Fibroblast of upper back skin (primary cell): ENCODE data around the gene SORCS1.

Experiments
- DNase-seq: peaks from one replicate; pipeline ENCODE4 v3.0.0-alpha.2; 2013

Gene SORCS1

DNA sequence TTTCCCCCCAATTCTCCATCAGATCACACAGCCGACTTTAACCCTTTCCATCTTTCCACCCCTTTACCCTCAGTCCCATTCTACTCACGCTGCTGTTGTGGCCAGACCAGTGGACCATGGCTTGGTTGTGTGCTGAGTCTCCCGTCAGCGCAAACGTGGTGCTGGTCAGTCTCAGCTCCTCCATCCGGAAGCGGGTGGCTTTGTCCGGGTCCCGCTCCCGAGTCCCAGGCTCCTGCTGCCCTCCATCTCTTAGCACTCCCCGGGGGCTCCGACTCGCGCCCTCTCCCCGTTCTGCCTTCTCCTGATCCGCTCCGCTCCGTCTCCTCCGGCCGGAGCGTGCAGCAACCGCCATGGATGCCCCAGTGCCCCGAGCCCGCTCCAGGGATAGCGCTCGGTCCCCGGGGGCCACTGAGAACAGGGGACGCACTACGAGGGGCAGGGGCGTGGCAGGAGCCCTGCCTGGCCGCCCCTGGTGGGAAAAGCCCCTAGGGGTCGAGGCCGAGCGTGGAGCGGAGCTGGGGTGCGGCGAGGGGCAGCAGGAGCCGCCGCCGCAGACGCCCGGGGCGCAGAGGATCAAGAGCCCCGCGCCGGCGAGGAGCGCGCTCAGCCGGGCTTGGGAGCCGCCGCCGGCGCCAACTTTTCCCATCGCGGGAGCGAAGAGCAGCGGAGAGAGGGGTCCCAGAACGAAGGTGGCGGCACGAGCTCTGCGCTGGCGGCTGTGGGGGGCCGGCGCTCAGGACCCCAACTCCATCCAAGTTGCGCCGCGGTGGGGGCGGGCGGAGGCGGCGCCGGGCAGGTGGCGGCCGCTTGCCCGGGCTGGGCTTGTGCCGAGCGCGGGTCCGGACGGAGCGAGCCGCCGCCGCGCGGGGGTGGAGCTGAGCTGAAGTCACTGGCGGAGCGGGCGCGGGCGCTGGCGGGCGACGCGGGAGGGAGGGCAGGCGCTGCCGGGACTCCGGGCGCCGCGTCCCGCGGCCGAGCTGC is at the start of gene SORCS1:
TSS of gene SORCS1 (minus strand) at position 826 of the 981 bp plus-strand sequence.
- DNase-seq = no peak

DNA sequence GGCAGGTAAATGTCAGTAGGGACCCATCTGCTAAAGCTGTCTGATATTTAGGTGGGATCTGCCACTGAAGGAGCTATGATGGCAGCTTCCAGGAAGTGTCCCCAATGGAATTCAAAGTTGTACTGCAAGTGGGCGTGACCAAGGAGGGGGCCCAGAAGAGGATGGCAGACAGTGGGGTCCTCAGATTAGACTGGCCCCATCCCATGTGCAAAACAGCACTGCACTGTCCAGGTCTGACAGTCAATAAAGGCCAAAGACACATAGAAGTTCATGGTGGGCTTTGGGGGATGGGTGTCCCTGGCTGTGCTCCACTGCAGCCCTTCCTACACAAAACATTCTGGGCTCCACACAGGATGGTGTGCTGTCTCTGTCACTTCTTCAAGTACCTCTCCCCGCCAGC is 49.8 kb upstream of the SORCS1 start:
- no peak for DNase-seq

DNA sequence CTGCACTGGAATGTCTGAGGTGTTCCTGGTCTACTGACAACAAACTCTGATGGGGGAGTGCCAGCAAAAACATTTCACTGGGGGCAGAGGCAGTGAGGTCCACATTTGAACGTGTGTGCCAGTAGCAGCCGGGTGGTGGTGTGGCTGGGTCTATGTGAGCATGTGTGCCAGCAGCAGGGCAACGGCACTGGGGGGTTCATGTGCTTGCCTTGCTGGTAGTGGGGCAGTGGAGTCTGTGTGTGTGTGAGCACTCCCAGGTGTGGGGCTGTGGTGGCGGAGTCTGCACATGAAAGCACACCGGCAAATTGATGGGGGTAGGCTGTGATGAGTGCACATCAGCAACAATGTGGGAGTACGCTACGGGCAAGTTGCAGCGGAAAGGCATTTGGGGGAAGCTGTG is 49.4 kb upstream of the SORCS1 start:
- no peak for DNase-seq

DNA sequence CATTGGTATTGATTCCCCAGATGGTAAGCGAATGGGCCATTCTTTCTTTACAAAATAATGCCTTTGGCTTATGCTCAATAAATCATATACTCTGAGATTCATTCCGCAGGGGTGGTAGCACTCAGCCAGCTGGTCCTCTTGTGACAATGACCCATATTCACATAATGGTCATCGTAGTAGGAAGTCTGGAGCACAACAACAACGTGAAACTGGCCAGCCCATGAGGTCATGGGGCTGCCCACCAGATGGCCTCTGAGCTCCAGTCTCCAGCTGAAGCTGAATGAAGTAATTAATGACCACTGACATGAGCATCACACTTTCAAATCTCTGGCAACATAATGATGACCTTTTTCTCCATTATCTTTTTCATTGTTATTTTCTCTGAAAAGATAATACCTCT is 42.3 kb upstream of the SORCS1 start:
- no peak for DNase-seq

DNA sequence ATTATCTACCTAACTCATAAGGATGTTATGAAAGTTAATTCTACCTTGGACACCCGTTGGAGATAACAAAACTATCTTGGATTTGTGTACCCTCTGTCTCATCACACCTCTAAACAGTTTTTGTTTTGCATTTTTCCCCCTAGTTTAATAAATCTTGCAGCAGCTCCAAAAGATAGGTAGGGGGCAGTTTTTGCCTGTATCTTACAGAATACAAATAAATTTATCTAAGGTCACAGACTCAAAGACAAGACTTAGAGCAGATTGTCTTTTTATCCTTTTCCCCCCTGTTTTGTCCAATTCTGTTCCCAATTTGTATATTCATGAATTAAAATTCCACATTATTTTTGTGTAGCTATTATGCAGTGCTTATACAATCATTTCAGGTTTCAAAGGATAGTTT is 5.0 kb upstream of the SORCS1 start:
- no peak for DNase-seq

DNA sequence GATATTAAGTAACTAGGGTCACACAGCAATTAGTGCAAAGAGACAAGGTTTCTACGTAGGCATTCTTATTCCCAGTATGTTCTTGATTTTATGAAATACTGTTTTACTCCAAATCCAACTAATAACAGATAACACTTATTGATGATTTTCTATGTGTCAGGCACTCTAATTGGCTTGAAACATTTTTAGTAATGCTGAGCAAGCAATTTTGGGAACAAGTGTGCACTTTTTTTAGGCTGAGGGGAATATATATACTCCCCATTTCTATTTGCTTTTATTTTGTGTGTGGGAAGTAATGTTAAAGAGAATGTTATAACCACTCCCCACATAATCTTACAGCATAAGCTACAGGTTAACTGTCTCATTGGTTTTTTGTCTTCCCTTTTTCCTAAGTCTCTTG is 4.2 kb upstream of the SORCS1 start:
- no peak for DNase-seq

DNA sequence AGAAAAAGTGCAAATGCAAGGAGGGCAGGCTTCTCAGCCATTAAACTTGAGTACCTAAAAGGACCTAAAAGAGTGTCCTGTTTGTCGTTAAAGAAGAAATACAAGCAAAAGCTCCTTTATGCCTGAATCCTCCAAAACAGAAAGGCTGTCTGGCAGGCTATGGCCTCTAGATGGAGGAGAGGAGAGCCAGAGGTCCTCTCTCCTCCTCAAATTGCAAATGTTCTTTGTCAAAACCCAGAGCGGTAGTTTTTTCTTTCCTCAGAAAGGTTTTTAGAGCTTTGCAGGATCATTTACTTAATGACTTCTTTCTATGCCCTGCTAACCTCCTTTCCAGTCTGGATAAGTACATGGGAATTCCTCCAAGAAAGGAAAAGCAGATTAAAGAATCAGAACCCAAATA is 1.9 kb upstream of the SORCS1 start:
- no peak for DNase-seq

DNA sequence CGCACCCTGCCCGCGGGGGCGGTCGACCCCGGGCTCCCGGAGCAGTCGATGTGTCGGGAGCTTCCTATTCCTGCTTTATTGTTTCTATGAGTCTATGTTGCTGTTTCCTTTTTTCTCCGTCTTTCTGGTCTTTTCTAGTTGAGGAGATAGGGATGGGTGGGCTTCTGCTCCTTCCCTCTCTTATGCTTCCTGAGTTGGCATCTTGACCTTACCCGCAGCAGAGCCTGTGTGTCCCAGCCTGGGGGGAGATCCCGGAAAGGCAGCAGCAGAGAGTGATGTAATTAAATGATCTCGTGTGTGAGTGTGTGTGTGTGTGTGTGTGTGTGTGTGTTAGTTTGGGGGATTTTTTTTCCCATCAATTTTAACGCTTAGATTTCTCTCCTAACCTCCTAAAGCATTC is 486 bp upstream of the SORCS1 start:
- DNase-seq = no peak

DNA sequence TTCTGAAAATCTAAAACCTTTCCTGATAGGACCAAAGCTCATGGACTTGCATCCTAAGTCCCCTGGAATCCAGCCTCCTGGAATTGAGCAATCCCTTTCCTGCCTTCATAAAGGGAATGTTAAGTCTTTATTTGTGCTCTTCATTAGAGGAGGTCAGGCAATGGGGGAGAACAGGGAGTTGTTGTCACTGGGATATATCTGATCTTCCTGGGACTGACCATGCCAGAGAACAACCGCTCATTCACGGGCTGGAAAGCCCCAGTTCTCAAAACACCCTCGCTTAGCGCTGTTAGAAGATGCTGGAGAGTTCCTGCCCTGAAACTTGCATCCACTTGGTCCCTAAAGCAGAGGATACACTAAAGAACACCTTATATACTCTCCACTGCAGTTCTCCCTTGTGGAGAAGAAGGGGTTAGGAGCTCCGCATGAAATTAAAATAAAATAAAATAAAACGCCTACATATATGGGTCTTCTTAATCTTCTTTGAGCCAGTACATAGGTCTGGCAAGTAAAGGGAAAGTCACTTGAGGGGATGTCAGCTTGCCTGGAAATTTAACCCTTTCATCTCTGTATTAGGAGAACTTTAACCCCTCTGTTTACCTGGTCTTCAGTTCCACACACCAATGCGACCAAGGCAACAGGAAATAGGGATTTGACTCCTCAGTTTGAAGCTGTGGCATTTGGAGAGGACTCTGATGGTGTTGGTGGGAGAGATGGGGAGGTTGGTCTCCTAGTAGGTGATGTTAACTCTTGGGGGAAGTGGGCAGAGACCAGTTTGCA is 1.2 kb downstream of the SORCS1 start:
- no peak for DNase-seq

DNA sequence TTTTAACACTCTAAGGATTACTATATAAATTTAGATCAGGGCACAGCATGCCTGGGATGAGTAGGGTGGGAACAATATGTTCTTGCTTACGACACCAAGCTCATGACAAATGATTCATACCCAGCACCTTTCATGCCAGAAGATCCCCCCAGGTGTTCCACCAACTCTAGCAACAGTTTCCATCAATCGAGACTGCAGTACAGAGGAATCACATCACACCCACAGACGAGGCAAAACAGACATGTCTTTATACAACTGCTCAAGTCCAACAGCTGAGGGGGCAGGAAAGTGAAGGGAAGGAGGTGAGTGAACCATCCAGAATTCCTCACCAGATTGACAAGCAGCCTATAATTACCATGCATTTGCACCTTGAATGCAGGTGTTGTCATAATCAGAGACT is 3.6 kb downstream of the SORCS1 start:
- DNase-seq = no peak

DNA sequence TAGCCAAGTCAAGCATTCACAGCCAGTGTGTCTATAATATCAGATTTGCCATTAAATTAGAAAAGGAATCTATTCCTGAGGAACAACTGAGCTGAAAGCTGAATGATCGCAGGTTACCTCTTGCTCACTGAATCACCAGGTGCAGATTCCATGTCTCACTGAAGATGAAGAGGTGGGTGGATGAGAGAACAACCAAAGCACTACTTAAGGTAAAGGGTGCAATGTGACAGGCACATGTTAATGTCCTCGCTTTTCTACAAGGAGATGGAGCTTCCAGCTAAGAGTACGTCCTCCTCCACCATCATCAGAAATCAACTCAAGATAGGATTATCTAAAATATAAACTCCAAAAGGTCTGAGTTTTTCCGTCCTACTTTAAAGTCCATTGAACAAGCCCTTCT is 4.6 kb downstream of the SORCS1 start:
- no peak for DNase-seq

DNA sequence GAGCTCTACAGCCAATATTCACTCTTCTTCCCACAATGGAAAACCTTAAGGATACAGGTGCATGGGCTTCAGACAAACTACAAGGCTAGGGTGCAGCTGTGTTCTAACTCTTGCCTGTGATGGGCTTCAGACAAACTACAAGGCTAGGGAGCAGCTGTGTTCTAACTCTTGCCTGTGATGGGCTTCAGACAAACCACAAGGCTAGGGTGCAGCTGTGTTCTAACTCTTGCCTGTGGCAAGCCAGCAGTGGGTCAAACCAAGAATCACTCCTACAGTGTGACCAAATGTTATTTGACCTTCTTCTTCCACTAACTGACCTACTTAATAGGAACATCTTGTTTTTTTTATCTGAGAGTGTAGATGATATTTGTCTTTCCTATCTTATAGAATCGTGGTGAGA is 7.4 kb downstream of the SORCS1 start:
- no peak for DNase-seq

DNA sequence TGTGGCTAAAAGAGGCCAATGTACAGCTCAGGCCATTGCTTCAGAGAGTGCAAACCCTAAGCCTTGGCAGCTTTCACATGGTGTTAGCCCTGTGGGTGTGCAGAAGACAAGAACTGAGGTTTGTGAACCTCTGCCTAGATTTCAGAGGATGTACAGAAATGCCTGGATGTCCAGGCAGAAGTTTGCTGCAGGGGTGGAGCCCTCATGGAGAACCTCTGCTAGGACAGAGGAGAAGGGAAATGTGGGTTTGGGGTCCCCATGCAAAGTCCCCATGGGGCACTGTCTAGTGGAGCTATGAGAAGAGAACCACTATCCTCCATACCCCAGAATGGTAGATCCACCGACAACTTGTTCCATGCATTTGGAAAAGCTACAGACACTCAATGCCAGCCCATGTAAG is 12.4 kb downstream of the SORCS1 start:
- DNase-seq = no peak

DNA sequence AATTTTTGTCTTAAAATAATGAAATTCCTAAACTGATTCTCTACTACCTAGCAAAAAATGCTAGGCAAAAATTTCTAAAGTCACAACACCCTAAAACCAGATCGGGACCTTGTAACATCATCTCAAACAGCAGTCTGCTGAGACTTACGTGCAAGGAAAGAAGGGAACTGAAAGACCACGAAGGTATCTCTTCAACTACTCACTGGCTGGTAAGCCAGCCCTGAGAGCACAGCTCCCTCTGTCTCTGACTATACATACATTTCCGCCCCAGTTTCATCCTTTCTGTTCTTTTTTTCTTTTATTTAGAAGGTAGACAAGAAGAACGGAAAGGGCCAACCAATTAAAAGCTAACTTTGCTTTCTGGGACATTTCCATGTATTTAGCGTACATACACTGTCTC is 15.6 kb downstream of the SORCS1 start:
- DNase-seq = no peak

DNA sequence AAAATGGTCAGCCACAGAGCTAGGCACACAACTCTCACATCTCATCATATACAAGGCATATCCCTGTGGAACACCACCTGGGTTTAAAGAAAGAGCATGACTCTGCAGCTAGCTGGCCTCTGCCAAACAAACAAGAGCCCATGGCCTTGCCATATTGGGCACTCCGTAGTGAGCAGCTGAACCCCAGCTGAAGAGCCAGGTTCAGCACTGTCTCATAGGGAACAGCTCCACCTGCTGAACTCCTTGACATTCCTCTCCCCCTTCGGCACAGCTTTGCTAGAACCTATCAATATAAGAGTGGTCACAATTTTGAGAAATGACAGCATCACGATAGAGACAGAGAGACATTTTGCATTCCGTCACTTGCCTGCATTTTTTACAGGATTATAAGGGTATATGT is 20.0 kb downstream of the SORCS1 start:
- no peak for DNase-seq

DNA sequence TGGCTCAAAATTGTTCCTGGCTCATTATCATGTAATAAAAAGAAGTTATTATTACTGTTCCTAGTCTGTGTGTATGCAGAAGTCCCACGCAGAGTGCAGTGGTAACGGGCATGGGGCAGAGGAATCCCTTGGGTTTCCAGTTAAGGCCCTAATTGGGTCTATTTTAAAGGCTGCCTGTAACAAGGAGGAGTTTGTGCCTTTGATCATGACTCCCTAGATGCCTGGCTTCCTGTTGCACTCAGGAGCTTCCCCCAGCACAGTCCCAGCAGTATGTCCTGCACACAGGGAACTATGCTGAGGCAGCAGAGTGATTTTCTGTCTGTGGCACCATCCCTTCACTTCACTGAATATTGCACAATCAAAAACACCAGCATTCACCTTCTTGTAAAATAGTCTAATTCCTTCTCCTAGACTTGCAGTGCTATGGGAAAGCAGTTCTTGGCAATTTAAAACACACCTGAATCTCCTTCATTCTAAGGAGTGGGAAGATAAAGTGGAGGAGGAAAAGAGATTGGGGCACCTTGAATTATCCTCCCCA is 22.9 kb downstream of the SORCS1 start:
- DNase-seq = no peak

DNA sequence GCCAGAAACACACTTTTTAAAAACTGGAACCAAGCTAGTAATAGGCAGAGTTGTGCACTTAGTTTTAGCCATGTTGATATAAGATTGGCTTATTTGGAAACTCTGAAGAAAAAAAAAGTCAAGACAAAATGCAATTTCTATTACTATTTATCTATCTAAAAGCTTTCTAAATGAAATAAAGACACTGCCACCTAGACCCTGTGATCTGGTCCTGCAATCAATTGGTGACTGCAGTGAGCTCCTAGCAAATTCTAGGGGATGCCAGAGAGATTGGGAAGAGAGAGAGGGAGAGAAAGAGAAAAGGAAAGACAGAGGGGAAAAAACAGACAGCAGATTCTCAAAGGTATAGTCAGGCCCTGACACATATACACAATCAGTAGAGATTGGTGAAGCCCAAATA is 25.3 kb downstream of the SORCS1 start:
- no peak for DNase-seq

DNA sequence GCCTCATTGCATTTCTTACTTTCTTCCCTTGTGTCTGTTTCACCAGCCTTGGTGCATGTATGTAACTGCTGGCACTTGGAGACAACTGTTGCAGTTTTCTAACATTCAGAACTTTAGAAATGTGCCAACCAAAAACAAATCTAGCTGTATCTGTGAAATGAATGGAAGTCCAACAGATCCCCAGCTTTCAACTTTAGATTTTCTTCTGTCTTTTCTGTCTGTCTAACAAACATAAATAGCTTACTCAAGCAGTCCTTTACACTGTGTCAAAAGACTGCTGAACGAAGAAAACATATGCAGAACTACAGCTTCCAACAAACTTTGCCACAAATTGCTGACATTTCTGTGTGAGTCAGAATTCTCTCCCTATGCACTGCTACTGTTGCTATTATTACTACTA is 30.9 kb downstream of the SORCS1 start:
- no peak for DNase-seq

DNA sequence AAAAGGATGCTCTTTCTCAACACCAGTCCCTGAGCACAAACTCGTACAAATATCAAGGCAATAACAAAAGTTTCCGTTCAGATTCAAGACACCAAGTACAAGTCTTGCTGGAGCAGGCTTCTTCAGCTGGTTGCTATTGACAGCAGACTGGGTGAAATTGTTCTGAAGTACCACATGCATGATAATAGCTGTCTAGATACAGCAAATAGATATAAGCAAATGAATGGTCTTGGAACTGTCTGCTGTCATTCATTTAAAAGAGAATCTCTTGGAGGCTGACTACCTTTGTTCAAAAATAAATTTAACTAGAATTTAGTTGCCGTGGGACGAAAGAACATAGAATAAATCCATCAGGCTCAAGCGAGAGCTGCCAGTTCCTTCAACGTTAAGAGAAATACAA is 35.5 kb downstream of the SORCS1 start:
- DNase-seq = no peak

DNA sequence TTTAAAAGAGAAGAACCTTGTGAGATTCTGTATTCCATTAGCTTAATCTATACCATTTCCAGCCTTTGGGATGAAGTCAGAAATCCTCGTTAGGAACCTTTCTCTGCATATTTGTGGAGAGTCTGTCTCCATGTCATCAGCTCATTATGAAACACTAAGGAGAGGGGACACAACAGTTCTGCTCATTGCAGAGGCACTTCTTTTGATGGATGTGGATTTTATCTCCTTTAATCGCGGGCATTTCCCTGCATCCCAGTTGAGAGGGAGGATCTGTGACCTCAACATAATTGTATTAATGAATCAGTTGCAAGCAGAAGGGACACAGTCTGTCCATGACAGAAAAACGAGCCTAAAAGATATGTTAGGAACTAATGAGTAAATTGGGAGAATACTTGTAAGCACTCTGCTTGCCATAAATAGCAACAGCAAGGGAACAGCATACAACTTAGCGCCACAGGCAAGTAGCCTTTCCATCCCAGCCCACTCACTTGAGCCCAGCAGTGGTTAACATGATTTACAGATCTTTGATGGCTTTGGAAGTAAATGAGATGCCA is 37.9 kb downstream of the SORCS1 start:
- DNase-seq = no peak

DNA sequence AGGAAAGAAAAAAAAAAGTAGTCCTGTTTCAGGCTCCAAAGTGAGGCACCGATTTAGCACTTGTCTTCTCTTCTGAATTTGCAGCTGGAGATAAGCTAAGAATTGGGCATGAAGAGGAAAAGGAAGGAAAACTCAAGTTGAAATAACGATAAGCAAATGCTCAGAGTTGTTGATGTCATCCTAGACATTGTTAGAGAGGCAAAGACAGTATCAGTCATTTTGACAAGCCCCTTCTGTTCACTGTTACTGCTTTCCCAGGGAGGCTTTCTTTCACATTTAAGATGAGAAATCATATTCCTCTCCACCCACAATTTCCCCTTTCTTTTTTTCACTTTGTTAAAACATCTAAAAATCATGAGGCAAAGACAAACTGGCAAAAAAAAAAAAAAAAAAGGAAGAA is 41.8 kb downstream of the SORCS1 start:
- DNase-seq = no peak

DNA sequence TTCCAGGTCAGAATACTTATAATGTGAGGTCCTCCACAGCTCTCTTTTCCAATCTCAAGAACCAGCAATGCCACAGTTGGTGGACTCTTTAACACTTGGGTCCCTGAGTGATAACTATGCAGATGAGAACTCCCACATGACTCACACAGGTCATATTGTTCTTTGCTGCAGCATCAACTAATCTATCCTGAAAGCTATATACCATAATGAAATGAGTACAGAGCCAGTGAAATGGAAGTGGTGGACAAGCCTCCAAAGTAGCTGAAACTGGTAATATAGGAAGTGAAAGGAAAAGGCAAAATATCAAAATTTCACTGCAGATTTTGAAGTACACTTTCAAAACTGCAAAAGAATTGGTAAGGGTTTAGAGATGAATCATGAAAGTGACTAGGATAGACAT is 45.6 kb downstream of the SORCS1 start:
- no peak for DNase-seq

DNA sequence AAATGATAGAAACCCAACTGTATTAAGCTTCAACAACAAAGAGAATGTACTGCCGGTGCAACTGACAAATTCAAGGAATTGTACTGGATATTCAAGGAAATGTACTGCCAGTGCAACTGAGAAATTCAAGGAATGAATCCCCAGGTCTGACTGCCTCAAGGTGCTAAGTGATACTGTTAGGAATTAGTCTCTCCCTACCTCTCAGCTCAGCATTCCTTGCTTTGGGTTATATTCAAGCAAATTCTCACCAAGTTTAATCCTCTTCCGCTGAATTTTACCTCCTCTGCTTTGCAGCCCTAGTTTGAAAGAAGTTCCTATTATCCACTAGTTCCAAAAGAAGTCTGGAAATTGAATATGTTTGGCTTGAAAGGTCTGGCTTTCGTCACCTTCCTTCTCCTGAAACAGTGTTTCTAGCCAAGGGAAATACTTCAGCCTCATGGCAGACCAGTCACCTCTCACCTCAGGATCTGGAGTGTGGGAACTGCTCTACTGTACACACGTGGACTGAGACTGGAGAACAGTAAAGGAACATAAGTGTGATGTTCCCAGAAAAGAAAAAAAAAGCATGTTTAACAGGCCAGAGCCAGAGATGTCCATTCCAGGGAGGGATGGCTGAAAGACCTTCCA is 60.4 kb downstream of the SORCS1 start:
- no peak for DNase-seq
